Hepatic stellate cell (primary cell): ENCODE measurements around the gene COL21A1.
"Not testable (repeated sequence)": the region's sequence is repeated elsewhere in the genome, so short reads cannot be mapped to it uniquely, and the experiment has no call there.

ENCODE experiments used
- DNase-seq: peaks from one replicate; pipeline ENCODE4 v3.0.0; 2011; ENCODE audit warnings: low spot score

The COL21A1 gene

DNA sequence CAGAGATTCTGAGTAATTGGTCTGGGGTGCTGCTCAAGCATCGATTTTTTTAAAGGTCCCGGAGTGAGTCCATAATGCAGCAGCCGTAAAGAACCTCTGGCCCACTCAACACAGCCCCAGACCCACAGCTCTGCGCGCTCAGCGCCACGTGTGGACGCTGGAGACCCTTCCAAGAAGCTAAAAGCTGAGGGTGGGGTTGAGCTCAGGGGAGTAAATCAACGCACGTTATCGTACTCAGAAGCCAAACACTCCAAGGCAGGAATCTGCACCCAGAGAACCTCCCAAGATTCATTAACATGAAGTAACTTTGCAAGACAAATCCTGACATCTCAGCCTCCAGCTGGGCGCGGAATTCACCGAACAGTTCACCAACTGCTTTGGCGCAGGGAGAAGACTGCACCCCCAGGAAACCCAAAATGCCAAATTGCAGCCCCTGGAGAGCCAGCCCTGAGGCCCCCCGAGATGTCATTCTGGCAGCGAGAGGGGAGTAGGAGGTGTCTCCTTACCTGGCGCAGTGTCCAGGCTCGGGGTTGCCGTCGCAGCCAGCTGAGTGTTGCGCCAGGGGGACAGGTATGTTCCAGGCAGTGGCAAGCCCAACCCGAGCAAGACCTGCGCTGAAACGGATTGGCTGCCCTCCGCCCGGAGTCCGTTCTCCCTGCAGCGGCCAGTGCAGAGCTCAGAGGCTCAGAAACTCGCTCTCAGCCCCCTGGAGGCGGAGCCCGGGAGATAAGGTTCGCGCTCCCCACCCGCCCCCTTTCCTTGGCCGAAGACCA, at the start of gene COL21A1:
Gene COL21A1 (minus strand): TSS at position 700 of the 773 bp plus-strand sequence. CDS start 64,962 bp downstream, outside the sequence.
- peak; percentile 14 for DNase-seq

DNA sequence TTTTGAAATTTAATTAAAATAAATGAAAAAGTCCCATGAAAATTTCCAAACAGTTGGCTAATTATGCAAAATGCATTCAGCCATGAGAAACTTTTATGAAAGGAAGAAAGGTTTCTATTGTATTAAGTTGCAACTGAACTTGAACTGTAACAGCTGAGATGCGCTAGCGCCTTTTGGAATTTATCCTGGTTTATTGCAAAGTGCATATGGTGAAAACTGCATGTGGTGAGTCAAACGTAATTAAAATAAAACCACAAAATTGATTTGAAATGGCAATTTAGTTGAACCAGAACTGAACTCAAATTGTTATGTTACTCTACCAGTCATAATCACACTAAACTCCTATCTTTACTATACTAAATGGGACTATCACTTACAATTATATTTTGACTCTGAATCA, 46.4 kb upstream of the COL21A1 start:
- DNase-seq, result no peak

DNA sequence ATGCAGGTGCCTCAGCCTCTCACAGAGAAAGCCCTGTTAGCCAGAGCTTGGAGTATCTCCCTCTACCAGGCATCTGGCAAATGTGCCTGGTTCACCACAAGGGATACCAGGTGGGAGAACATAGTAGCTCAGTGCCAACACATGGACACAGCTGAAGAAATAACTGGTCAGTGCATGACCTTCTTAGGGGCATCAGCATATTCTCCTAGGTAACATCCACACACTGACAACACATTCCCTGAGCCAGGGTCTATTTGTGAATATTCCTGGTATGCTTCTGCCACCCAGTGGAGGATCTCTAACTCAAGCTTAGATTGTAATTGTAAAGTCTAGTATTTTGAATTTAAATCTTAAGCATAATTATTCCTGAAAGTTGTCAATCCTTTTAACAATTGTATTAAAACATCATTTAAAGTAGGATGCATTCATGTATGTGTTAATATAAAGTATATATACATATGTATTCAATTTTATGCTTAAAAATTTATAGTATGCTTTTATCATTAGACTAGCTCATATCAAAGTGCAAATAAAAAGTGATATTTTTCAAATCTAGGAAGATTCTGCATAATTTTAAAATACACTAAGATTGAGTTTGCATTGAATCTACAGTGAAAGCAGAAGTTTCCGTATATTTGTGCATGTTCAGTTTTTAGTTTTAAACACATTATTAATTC, 45.3 kb upstream of the COL21A1 start:
- peak; percentile 29 for DNase-seq

DNA sequence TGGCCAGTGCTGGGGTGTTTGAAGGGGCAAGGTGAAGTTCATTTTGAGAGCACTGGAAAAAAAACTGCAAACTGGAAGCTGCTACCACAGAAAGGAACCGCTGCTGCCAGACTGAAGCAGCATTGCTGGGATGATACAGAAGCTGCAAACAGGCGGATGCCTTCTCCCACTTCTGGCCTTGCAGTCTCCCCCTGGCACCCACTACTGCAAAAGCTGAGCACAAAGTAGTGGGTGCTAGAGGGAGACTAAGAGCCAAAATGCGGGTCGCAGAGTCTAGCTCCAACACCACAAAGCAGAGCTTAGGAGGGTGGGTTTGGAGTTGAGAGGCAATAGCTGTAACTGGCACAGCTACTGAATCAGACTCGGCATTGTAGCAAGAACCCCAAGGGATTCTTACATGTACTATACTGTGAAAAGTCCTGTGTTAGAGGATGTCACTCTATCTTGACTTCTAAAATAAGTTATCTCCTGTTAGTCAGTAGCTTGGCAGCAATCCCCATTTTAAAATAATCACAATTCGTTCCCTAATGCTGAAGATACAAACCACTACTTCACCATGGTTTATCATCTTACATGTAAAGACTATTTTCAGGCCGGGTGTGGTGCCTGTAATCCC, 44.0 kb upstream of the COL21A1 start:
- no peak for DNase-seq

DNA sequence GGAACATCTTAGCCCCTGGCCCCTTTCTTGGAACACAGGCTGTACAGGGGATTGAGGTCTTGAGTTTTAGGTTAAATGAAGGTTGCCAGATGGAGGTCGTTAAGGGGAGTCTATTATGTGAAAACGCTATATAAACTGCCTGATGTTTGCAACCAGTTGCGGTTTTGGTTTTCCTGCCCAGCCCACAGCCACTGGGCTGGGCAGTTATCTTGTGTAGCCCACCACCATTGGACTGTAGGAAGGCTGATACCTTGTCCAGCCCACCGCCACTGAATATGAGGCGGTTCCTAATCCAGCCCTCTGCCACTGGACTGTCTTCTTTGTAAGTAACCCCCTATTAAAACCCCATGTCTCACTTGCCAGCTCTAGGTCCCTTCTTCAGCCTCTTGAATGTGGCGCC, 42.3 kb upstream of the COL21A1 start:
- no peak for DNase-seq

DNA sequence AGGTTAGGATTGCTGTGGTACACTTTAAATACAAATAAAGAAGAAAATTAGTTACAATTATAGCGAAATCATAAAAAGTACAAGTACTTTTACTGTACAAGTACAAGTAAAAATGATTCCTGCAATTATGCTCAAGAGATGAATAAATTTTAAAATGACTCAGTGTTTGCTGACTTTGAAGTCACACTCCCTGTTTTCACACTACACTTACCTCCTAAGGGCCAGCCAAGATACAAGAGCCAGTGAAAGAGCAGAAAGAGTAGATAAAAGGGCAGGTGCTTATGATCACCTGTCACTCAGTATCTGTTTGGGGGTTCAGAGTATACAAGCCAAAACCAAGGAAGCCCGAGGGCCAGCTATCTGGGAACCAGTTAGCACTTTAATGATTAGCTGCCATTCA, 41.0 kb upstream of the COL21A1 start:
- no peak for DNase-seq

DNA sequence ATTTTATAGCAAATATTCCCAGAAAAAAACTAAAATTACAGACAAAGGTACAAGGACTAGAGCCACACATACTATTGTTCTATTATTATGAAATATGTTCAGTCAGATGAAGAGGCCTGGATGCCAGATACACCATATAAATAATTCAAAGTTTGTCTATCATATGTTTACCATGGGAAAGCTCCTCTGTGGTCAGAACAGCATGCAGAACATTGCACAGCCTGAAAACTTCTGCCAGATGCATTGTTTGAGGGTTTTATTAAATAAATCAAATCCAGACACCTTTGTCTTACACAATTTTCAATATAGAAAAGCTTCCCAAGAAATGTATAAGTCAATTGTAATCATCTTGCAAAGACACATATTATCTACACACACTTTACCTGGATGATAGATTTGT, 35.0 kb upstream of the COL21A1 start:
- DNase-seq, result no peak

DNA sequence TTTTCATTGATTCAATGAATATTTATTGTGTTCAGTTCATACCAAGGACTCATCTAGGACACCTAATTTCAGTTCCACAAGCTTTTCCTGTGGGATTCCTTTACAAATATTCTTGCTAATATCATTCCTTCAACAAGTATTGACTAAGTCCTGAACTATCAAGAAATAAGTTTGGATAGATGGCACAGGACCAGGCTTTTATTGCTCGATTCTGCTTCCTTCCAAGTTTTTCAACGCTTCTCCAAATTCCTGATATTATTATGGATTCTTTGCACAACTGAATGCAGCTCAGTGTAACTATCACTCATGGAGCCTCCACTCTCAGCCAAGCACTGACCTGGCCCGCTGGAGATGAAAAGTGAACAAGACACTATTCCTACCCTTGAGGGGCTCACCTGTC, 32.7 kb upstream of the COL21A1 start:
- DNase-seq, result no peak

DNA sequence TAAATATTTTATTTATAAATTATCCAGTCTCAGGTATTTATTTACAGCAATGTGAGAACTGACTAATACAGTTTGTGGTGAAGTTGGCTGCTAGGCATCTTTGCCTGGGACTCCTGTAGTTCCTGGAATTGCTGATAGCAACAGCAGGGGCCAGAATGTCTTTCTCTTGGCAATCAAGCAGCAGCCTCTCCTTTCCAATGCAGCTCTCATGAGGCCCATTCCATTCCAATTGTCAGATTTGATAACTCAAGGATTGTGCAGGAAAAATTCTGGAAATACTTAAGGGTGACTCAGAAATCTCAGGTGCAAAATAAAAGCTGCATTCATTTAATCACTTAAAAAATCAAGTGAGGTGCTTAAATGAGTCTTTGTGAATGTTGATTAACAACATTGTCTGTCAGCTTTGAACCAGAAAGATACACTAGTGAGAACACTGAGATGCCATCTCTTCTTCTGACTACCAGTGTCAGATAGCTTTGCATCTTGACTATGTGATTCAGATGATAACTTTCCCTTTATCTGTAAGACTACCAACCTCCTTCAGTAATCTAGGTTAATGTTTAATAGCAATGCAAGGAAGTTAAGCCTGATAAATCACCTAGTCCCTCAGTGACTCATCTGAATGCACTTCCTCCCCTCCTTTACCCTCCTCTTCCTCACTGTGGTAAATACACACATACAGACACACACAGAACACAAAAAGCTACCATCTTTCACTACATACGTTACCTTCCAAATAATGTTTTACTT, 32.1 kb upstream of the COL21A1 start:
- no peak for DNase-seq

DNA sequence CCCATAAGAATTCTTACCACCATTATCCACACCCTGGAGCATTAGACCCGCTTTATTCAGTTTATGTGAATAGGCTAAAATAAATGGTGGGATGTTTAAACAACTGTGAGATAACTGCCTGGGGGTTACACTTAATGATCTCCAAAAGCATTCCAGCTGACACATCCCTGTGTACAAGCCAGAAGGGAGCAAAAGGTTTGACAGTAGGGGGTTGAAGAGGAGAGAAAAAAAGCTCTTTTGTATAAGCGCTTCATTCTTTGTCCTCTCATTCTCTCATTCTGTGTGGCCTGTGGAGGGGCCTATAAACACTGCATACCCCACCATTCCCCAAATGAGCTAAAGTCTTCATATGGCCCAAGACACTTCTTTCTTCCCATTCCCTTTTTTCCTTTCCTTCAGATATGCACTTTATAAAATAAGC, 30.8 kb upstream of the COL21A1 start:
- DNase-seq, result no peak

DNA sequence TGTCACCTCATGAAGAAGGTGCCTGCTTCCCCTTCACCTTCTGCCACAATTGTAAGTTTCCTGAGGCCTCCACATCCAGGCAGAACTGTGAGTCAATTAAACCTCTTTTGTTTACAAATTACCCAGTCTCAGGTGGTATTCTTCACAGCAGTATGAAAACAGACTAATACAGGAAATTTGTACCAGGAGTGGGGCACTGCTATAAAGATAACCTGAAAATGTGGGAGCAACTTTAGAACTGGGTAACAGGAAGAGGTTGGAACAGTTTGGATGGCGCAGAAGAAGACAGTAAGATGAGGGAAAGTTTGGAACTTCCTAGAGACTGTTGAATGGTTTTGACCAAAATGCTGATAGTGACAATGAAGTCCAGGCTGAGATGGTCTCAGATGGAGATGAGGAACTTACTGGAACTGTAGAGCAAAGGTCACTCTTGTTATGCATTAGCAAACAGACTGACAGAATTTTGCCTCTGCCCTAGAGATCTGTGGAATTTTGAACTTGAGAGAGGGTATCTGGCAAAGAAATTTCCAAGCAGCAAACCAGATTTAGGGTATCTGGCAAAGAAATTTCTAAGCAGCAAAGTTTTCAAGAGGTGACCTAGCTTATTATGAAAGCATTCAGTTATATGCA, 23.5 kb upstream of the COL21A1 start:
- DNase-seq, result no peak

DNA sequence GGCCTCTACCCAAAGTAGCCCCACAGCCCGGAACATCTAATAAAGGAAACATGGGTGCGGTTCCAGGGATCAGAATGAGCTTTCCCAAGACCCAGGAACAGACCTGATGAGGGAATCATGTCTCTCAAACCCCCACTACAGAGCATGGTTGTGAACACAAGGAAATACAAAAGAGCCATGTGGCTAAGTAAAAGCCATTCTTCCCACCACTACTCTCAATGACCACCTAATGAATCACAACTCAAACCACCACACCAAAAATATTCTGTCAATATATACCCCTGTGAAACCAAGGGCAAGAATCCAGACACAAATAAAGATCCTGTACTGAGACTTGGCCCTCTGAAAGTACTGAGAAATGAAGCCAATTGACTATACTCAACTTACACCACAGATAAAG, 20.9 kb upstream of the COL21A1 start:
- DNase-seq, result no peak

DNA sequence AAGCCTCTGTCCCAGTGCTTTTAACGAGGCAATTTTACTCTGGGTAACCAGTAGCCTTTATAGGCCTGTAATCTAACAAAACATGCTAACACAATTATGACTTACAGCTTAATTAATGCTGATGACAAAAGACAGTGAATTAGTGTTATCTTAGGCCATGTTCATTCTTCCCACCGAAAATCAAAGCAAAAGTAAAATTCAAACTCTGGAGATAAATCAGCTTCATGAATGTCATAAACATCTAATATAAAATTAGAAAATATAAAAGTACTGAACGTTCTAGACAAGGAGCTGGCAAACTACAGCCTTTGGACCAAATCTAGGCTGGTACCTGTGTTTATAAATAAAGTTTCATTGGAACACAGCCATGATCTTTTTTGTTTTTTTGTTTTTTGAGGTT, 18.6 kb upstream of the COL21A1 start:
- DNase-seq, result no peak

DNA sequence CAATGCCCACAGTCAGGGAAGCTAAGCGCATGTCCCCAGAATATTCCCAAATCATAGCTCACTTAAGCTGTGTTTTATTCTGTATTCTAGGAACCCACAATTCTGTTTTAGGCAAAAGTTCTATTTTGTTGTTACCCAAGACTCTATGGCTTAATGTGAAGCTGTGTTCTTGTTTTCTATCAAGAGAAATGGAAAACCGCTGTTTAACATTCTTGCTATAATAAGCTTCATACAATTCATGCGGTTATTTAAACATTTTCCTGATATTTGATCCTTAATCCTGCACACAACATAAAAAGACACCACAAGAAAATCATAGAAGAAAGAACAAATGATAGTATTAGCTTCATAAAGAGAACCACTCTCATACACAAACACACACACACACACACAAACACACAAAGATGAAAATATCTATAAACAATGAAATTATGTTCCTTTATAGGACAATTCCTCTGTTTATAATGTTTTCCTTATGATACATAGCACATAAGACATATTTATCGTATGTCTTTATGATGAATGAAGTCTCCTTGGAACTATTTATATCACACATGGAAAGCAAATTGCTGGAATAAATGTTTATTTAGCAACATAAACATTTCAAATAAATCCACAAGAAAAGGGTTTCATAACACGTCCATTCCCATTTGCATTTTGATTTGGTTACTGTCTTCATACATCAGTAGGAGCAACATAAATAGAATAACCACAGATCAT, 16.4 kb upstream of the COL21A1 start:
- DNase-seq, result no peak

DNA sequence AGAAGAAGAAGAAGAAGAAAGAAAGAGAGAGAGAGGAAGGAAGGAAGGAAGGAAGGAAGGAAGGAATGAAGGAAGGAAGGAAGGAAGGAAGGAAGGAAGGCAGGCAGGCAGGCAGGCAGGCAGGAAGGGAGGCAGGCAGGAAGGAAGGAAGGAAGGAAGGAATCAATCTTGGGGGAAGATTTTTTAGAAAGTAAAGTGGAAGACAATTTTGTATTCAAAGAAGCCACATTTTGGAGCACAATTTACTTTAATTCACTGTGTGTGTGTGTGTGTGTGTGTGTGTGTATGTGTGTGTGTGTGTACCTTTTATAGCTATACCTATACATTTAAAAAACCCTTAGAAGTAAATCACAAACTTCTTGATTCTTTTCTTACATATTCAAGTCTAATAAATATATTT, 13.2 kb upstream of the COL21A1 start:
- not testable (repeated sequence) for DNase-seq

DNA sequence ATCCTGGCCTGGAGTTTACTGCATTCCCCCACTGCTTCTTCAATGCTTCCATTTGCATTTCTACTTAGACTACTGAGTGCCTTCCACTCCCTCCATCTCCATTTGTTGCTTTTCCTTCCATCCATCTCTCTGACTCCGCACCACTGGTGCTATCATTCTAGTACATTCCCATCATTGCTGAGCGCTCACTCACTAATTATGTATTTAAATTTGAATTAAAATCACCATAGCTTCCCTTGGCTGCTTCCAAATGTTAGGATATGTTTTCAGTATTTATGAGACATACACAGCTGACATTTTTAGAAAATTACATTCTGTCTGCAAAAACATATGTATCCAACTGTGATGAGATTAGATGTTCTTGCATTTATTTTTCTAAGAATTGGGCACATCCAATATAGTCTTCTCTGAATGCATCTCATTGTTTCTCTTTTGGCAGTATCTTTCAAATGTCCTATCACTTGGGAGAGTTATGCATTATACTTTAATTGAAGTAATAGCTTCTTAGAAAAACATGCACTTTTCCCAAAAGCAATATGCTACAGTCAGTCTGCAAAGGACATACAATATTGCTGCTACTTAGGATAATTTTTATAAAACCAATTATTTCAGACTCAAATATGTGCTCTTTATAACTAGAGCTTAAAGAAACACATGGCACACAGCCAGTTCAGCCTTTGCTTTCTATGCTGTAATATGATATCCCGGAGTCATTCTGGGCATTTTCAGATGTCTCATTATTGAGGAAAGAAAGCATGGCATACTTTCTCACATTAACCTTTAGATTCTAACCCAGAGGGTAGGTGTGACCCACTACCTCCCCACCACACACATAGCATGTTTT, 12.1 kb upstream of the COL21A1 start:
- no peak for DNase-seq

DNA sequence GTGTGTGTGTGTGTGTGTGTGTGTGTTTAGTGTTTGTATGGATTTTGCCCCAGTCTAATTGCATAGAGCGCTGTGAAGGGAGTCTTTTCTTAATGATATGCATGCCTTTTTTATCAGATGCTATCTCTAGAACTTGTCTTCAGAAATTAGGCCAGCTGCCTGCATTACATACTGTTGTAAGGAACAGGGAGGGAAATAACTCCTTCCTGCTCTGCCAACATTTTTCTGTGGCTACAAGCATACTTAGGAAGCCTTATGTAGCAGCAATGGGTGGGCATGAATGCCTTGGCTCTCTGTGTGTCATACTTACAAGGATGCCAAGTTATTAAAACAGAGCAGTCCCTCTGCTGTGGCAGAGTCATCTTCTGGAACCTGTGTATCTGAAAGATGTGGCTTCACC, 8.0 kb upstream of the COL21A1 start:
- DNase-seq, result no peak

DNA sequence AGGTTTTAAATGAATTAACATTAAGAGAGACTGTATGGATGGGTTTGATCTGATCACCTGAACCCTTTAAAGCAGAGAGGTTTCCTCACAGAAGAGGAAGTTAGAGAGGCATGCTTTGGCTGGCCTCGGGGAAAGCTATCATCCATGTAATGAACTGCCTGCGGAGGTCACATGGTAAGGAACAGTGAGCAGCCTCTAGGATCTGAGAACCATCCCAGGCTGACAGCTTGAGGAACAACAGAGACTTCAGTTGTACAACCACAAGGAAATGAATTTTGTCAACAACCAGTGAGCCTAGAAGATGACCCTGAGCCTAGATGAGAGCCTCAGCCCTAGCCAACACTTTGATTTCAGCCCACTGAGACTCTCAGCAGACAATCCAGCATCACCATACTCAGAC, 2.9 kb upstream of the COL21A1 start:
- no peak for DNase-seq

DNA sequence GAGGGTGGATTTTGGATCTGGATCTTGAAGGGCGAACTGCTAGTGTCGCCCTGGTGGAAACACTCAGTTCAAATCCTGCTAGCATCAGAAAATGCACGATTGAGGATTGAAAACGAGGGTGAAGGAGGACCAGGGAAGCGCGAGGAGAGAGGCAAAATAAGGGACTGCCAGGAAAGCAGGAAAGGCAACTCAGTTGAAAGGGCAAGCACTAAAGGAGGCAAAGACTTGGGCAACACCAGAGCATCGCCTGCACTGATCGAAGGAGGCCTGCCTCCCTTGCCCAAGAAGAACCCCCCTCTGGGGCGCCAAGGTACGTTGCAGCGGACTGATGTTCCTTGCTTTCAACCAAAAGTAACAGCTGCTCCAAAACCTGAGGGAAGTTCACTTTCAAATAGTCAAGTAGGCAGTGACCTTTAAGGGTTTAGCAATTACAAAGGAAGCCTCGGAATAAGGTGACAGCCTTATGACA, 308 bp upstream of the COL21A1 start:
- no peak for DNase-seq

DNA sequence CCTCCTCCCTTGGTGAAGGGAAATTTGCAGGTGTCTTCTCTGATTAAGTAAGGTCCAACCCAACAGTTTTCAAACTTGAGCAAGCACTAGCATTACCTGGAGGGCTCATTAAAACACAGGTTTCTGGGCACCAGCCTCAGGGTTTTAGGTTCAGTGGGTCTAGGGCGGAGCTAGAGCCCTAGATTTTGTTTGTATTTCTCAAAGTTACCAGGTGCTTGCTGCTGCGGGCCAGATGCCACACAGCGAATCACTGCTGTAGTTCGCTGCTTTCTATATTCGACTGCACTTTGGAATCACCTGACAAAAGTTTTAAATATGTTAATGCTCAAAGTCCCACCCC, 869 bp downstream of the COL21A1 start:
- DNase-seq, result no peak
